ENCODE data around the gene IQCB1.
"Not testable (repeated sequence)": the region's sequence is repeated elsewhere in the genome, so short reads cannot be mapped to it uniquely, and the experiment has no call there.

IQCB1 gene

GRCh38 chr3:121834671-121835464 is at the start of gene IQCB1, which contains the start of gene EAF2:
IQCB1 (minus strand) TSS chr3:121835060; CDS start chr3:121828960, 6,100 bp downstream.
EAF2 (plus strand) TSS chr3:121835209; CDS start chr3:121835286, 77 bp downstream.
- DNase-seq = peak; percentile 97

- DNase-seq = no peak
These were observed 48.6 kb upstream of the IQCB1 start for GRCh38 chr3:121883507-121883906.

GRCh38 chr3:121878411-121878810 is 43.6 kb upstream of the IQCB1 start:
- DNase-seq = no peak

GRCh38 chr3:121871430-121871829 is 36.6 kb upstream of the IQCB1 start:
- DNase-seq = no peak

- DNase-seq = no peak
These were observed 35.9 kb upstream of the IQCB1 start for GRCh38 chr3:121870717-121871116.

GRCh38 chr3:121869736-121870135 is 34.9 kb upstream of the IQCB1 start:
- DNase-seq = no peak

GRCh38 chr3:121863801-121864200 is 28.9 kb upstream of the IQCB1 start:
- DNase-seq = no peak

- DNase-seq = not testable (repeated sequence)
These were observed 28.4 kb upstream of the IQCB1 start for GRCh38 chr3:121863247-121863646.

GRCh38 chr3:121857778-121858177 is 22.9 kb upstream of the IQCB1 start:
- DNase-seq = not testable (repeated sequence)

- no peak for DNase-seq
These were observed 20.7 kb upstream of the IQCB1 start for GRCh38 chr3:121855555-121855954.

GRCh38 chr3:121852256-121852655 is 17.4 kb upstream of the IQCB1 start:
- no peak for DNase-seq

- no peak for DNase-seq
These were observed 10.0 kb upstream of the IQCB1 start for GRCh38 chr3:121844892-121845291.

GRCh38 chr3:121839962-121840361 is 5.1 kb upstream of the IQCB1 start:
- DNase-seq = no peak

GRCh38 chr3:121836481-121836880 is 1.6 kb upstream of the IQCB1 start:
- DNase-seq = no peak

- DNase-seq = no peak
These were observed 1.2 kb upstream of the IQCB1 start for GRCh38 chr3:121836064-121836463.

GRCh38 chr3:121835465-121835801 is 573 bp upstream of the IQCB1 start:
- DNase-seq = no peak

GRCh38 chr3:121834157-121834670 is 646 bp downstream of the IQCB1 start:
- no peak for DNase-seq

- no peak for DNase-seq
These were observed 11.9 kb downstream of the IQCB1 start for GRCh38 chr3:121822973-121823372.

GRCh38 chr3:121821421-121822199 is 13.2 kb downstream of the IQCB1 start:
- DNase-seq = no peak

- DNase-seq = no peak
These were observed 15.6 kb downstream of the IQCB1 start for GRCh38 chr3:121819236-121819635.

- no peak for DNase-seq
These were observed 16.3 kb downstream of the IQCB1 start for GRCh38 chr3:121818578-121818977.

- no peak for DNase-seq
These were observed 17.1 kb downstream of the IQCB1 start for GRCh38 chr3:121817753-121818152.

GRCh38 chr3:121809249-121809648 is 25.6 kb downstream of the IQCB1 start:
- DNase-seq = no peak

GRCh38 chr3:121803771-121804320 is 31.0 kb downstream of the IQCB1 start:
- no peak for DNase-seq
